Osteoblast (primary cell): ENCODE measurements around the gene ZNF487. TPM values are rescaled to one million over a fixed set of nuclear protein-coding genes. Genes with fewer than 3 reads are reported as not detected.
A peak's percentile ranks its signal among the peaks of the same experiment; 100 is the strongest.
"Not testable (repeated sequence)": the region's sequence is repeated elsewhere in the genome, so short reads cannot be mapped to it uniquely, and the experiment has no call there.

Experiments
- DNase-seq: peaks from one replicate; pipeline ENCODE4 v3.0.0; 2011; ENCODE audit warnings: low spot score, mixed read lengths; ENCODE audit not compliant: insufficient read length; ENCODE audit errors: missing footprints
- H2AFZ ChIP-seq: 2 replicates; pipeline ENCODE4 v1.6.0; 2011; ENCODE audit warnings: mild to moderate bottlenecking, low read length
- H3K27ac ChIP-seq: 2 replicates; pipeline ENCODE4 v1.5.1; 2011; ENCODE audit warnings: mild to moderate bottlenecking, low read depth, low read length, moderate library complexity
- H3K27me3 ChIP-seq: 2 replicates; pipeline ENCODE4 v1.6.0; 2012; ENCODE audit warnings: mild to moderate bottlenecking, control low read depth, inconsistent platforms, low read length, moderate library complexity; ENCODE audit not compliant: insufficient read depth
- H3K36me3 ChIP-seq: 2 replicates; pipeline ENCODE4 v1.5.1; 2011; ENCODE audit warnings: mild to moderate bottlenecking, low read length, control low read depth, moderate library complexity; ENCODE audit not compliant: insufficient read depth
- H3K4me1 ChIP-seq: 2 replicates; pipeline ENCODE4 v1.5.1; 2011; ENCODE audit warnings: mild to moderate bottlenecking, low read length, control low read depth, moderate library complexity; ENCODE audit not compliant: insufficient read depth
- H3K4me2 ChIP-seq: 2 replicates; pipeline ENCODE4 v1.6.0; 2011; ENCODE audit warnings: mild to moderate bottlenecking, low read length; ENCODE audit not compliant: insufficient read depth
- H3K4me3 ChIP-seq: fragments of 200-600 bp; sonication (generic); 3 replicates; pipeline ENCODE4 v1.5.1; 2012; ENCODE audit warnings: mild to moderate bottlenecking, low read length, inconsistent platforms; ENCODE audit not compliant: insufficient read depth
- H3K79me2 ChIP-seq: 2 replicates; pipeline ENCODE4 v1.6.0; 2012; ENCODE audit warnings: mild to moderate bottlenecking, low read length, control low read depth, inconsistent platforms; ENCODE audit not compliant: insufficient read depth
- H3K9me3 ChIP-seq: 2 replicates; pipeline ENCODE4 v1.5.1; 2011; ENCODE audit warnings: low read depth, low read length, control low read depth
- H4K20me1 ChIP-seq: 2 replicates; pipeline ENCODE4 v1.6.0; 2012; ENCODE audit warnings: mild to moderate bottlenecking, low read length, control low read depth; ENCODE audit not compliant: insufficient read depth
- CTCF ChIP-seq: IDR thresholded peaks from 2 replicates; pipeline ENCODE4 v1.5.1; 2011; ENCODE audit warnings: mild to moderate bottlenecking, low read depth, low read length, moderate library complexity; ENCODE audit errors: extremely low read depth
- total RNA-seq: library from RNA; depleted of rRNA; stranded (reverse); fragments of >200 nt; gene quantifications from 2 replicates; pipeline ENCODE4 v1.2.3, GENCODE V29; 2012

Gene ZNF487
- total RNA-seq, 1 donor, result 8.3 TPM

GRCh38 chr10:43458227-43458626, 21.3 kb downstream of the ZNF487 start:
- H3K27ac ChIP-seq, result no peak overlapping the region
- no peaks in the 10 kb centered on the region for H3K27me3 ChIP-seq
- H3K36me3 ChIP-seq, result no peaks in the 10 kb centered on the region
- H3K4me1 ChIP-seq, result peaks cover 10% of the 10 kb centered on the region
- no peak overlapping the region for H2AFZ ChIP-seq
- H3K4me3 ChIP-seq, result no peak overlapping the region
- TF ChIP-seq CTCF, result no peak
- H4K20me1 ChIP-seq, result no peaks in the 10 kb centered on the region
- no peak overlapping the region for H3K4me2 ChIP-seq
- no peak for DNase-seq
- H3K9me3 ChIP-seq, result no peaks in the 10 kb centered on the region
- no peaks in the 10 kb centered on the region for H3K79me2 ChIP-seq

- peak; percentile 90 for DNase-seq
- H3K9me3 ChIP-seq, result no peaks in the 10 kb centered on the region
- TF ChIP-seq CTCF, result peak; percentile 70
- H3K79me2 ChIP-seq, result no peaks in the 10 kb centered on the region
- H3K4me2 ChIP-seq, result peak overlapping the region; percentile 62
- no peaks in the 10 kb centered on the region for H3K36me3 ChIP-seq
- H4K20me1 ChIP-seq, result no peaks in the 10 kb centered on the region
- H2AFZ ChIP-seq, result peak overlapping the region; percentile 74
- no peaks in the 10 kb centered on the region for H3K27me3 ChIP-seq
- H3K4me1 ChIP-seq, result no peaks in the 10 kb centered on the region
- no peak overlapping the region for H3K27ac ChIP-seq
- peak overlapping the region; percentile 31 for H3K4me3 ChIP-seq
These were observed 25.0 kb downstream of the ZNF487 start for GRCh38 chr10:43461950-43462349.

GRCh38 chr10:43465086-43465735, 28.3 kb downstream of the ZNF487 start:
- not testable (repeated sequence) for H4K20me1 ChIP-seq, H3K4me1 ChIP-seq, DNase-seq, H3K36me3 ChIP-seq, H3K27me3 ChIP-seq, H3K27ac ChIP-seq, H2AFZ ChIP-seq, H3K9me3 ChIP-seq, H3K79me2 ChIP-seq, H3K4me3 ChIP-seq, H3K4me2 ChIP-seq

GRCh38 chr10:43465736-43466120, 28.8 kb downstream of the ZNF487 start:
- H3K79me2 ChIP-seq, H3K4me1 ChIP-seq, H3K9me3 ChIP-seq, H2AFZ ChIP-seq, H3K36me3 ChIP-seq, DNase-seq, H3K4me2 ChIP-seq, H3K4me3 ChIP-seq, H3K27me3 ChIP-seq, H3K27ac ChIP-seq, H4K20me1 ChIP-seq: not testable (repeated sequence)

GRCh38 chr10:43471146-43471545, 34.2 kb downstream of the ZNF487 start:
- H3K27ac ChIP-seq, result no peak overlapping the region
- no peaks in the 10 kb centered on the region for H3K9me3 ChIP-seq
- no peaks in the 10 kb centered on the region for H3K79me2 ChIP-seq
- H3K27me3 ChIP-seq, result no peaks in the 10 kb centered on the region
- no peaks in the 10 kb centered on the region for H3K36me3 ChIP-seq
- no peak overlapping the region for H3K4me2 ChIP-seq
- no peak for DNase-seq
- no peaks in the 10 kb centered on the region for H3K4me1 ChIP-seq
- no peak overlapping the region for H3K4me3 ChIP-seq
- no peak overlapping the region for H2AFZ ChIP-seq
- no peaks in the 10 kb centered on the region for H4K20me1 ChIP-seq
- no peak for TF ChIP-seq CTCF
